ENCODE data around the gene LPIN1.

- TF ChIP-seq USF1 (IDR thresholded peaks at IDR 0.05) = no peak
- no peak for TF ChIP-seq RAD21 (IDR thresholded peaks at IDR 0.05; ENCODE audit: low read depth)
- TF ChIP-seq EGR1 (IDR thresholded peaks at IDR 0.05) = no peak
- no peak for TF ChIP-seq EP300 (IDR thresholded peaks at IDR 0.05; ENCODE audit: borderline replicate concordance)
- no peak for TF ChIP-seq TCF12 (IDR thresholded peaks at IDR 0.05; ENCODE audit: low read depth)
- TF ChIP-seq TAF1 (IDR thresholded peaks at IDR 0.05; ENCODE audit: low read depth) = no peak
- TF ChIP-seq MAX (IDR thresholded peaks at IDR 0.05) = no peak
- TF ChIP-seq CEBPB (IDR thresholded peaks at IDR 0.05) = no peak
These were observed 23.4 kb upstream of the LPIN1 start for GRCh38 chr2:11723061-11723371.
